SK-N-MC (cell line): ENCODE measurements around the gene ILDR2.

ENCODE experiments used
- EZH2 ChIP-seq: fragments of 200-600 bp; sonication (generic); IDR thresholded peaks from one replicate; pipeline ENCODE4 v1.6.1; 2017; ENCODE audit warnings: antibody characterized with exemption
- FOXP2 ChIP-seq: optimal IDR thresholded peaks from 2 replicates; pipeline ENCODE3; 2011; ENCODE audit warnings: mild to moderate bottlenecking, moderate library complexity; ENCODE audit not compliant: insufficient read depth; ENCODE audit errors: extremely low read length, control extremely low read depth
- POLR2AphosphoS5 ChIP-seq: IDR thresholded peaks from 2 replicates; pipeline ENCODE4 v1.6.1; 2012; ENCODE audit warnings: mild to moderate bottlenecking, low read depth, low read length, borderline replicate concordance

GRCh38 chr1:166951050-166951449, 24.3 kb downstream of the ILDR2 start:
- TF ChIP-seq EZH2 = no peak
- TF ChIP-seq POLR2AphosphoS5 = no peak
- TF ChIP-seq FOXP2 = no peak
